Loucy (cell line): Measurements from ENCODE around the gene TMEM250.

Source experiments
- H2AFZ ChIP-seq: fragments of 200-600 bp; sonication (generic); 2 replicates; pipeline ENCODE4 v1.6.0; 2016; ENCODE audit warnings: antibody characterized with exemption, mild to moderate bottlenecking, low read length, moderate library complexity
- H3F3A ChIP-seq: fragments of 200-600 bp; 2 replicates; pipeline ENCODE4 v1.6.0; 2016; ENCODE audit warnings: antibody characterized with exemption, low read depth, mild to moderate bottlenecking
- H3K27me3 ChIP-seq: fragments of 200-600 bp; sonication (generic); 2 replicates; pipeline ENCODE4 v1.6.1; 2014; ENCODE audit warnings: low read length, mild to moderate bottlenecking; ENCODE audit not compliant: insufficient read depth, poor library complexity, severe bottlenecking
- H3K36me3 ChIP-seq: fragments of 200-600 bp; sonication (generic); 2 replicates; pipeline ENCODE4 v1.6.1; 2016; ENCODE audit warnings: low read length; ENCODE audit not compliant: insufficient read depth
- H3K4me1 ChIP-seq: fragments of 200-600 bp; sonication (generic); 2 replicates; pipeline ENCODE4 v1.5.1; 2014; ENCODE audit warnings: low read length, mild to moderate bottlenecking; ENCODE audit not compliant: insufficient read depth, poor library complexity, severe bottlenecking
- H3K4me2 ChIP-seq: fragments of 200-600 bp; sonication (generic); 2 replicates; pipeline ENCODE4 v1.6.0; 2014; ENCODE audit warnings: antibody characterized with exemption, low read length, low read depth, mild to moderate bottlenecking; ENCODE audit not compliant: poor library complexity, severe bottlenecking
- H3K4me3 ChIP-seq: fragments of 200-600 bp; sonication (generic); 2 replicates; pipeline ENCODE4 v1.5.1; 2014; ENCODE audit warnings: low read length, mild to moderate bottlenecking, mixed read lengths; ENCODE audit not compliant: poor library complexity, severe bottlenecking
- H3K79me2 ChIP-seq: fragments of 200-600 bp; sonication (generic); 2 replicates; pipeline ENCODE4 v1.6.1; 2014; ENCODE audit warnings: low read length; ENCODE audit not compliant: insufficient read depth
- H3K9ac ChIP-seq: fragments of 200-600 bp; sonication (generic); 2 replicates; pipeline ENCODE4 v1.6.0; 2014; ENCODE audit warnings: mild to moderate bottlenecking, low read depth, low read length, moderate library complexity; ENCODE audit not compliant: poor library complexity, severe bottlenecking
- H3K9me2 ChIP-seq: fragments of 200-600 bp; sonication (generic); replicated peaks from 2 replicates; pipeline ENCODE4 v1.6.1; 2016; ENCODE audit warnings: low read depth, low read length, mixed read lengths
- H3K9me3 ChIP-seq: fragments of 200-600 bp; sonication (generic); 2 replicates; pipeline ENCODE4 v1.6.1; 2014; ENCODE audit warnings: mild to moderate bottlenecking, antibody characterized with exemption, low read length, low read depth; ENCODE audit not compliant: insufficient read depth
- H4K20me1 ChIP-seq: fragments of 200-600 bp; sonication (generic); 2 replicates; pipeline ENCODE4 v1.6.0; 2014; ENCODE audit warnings: antibody characterized with exemption, low read length, mild to moderate bottlenecking; ENCODE audit not compliant: insufficient read depth, poor library complexity, severe bottlenecking
- EZH2phosphoT487 ChIP-seq: fragments of 200-600 bp; IDR thresholded peaks from 2 replicates; pipeline ENCODE4 v1.6.1; 2018; ENCODE audit warnings: antibody characterized with exemption, mild to moderate bottlenecking, moderate library complexity, borderline replicate concordance
- TF ChIP-seq, protein P1 (sequence below): fragments of 200-600 bp; sonication (generic); conservative IDR thresholded peaks from 2 replicates; pipeline ENCODE4 v1.5.1; 2014; ENCODE audit warnings: mild to moderate bottlenecking, antibody characterized with exemption, low read length

Gene TMEM250

DNA sequence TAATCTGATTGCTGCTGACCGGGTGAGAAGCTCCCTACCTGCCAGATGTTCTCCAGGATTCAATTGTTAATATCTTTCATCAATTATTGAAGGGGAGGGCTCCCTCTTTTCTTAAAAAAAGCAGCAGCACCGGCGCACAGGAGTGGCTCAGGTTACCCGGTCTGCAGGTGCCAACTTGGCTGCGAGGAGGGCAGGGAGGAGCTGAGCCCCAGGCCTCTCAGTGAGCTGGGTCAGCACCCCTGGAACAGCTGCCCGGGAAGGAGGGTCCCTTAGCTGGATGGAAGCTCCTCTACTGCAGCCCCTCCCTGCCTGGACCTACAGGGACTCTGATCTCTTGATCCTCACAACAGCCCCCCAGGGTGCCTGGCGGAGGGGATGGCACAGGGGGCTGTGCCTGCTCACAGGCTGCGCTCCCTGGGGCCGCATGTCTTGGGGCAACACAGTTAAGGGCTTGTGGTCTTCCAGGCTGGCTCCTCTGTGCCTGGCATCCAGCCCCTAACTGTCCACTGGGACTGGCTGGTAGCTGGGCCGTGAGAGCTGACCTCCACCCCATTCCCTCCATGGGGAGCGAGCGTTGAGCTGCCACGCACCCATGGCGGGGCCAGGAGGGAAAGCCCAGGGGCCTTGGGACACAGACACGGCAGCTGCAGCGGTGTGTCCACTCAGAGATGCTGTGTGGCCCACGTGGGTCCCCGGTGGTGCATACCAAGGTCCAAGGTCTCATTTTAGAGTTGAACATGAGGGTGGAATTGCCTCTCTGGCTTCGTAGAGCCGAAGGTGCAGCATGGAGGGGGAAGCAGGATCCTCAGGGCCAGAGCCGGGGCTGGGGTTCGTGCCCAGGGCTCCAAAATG, 28.6 kb upstream of the TMEM250 start:
- Histone ChIP-seq H3K27me3 (no peaks in the 10 kb centered on the region), H3K36me3 (no peaks in the 10 kb centered on the region), H3K79me2 (no peaks in the 10 kb centered on the region), H3K9ac (no peak overlapping the region), H3F3A (no peaks in the 10 kb centered on the region), H3K9me3 (no peaks in the 10 kb centered on the region), H3K4me1 (no peaks in the 10 kb centered on the region), H3K4me2 (no peak overlapping the region), H3K4me3 (no peak overlapping the region), H3K9me2 (no peaks in the 10 kb centered on the region), H4K20me1 (no peaks in the 10 kb centered on the region), H2AFZ (no peak overlapping the region)
- no peak for TF ChIP-seq EZH2phosphoT487
- TF ChIP-seq, protein P1, sequence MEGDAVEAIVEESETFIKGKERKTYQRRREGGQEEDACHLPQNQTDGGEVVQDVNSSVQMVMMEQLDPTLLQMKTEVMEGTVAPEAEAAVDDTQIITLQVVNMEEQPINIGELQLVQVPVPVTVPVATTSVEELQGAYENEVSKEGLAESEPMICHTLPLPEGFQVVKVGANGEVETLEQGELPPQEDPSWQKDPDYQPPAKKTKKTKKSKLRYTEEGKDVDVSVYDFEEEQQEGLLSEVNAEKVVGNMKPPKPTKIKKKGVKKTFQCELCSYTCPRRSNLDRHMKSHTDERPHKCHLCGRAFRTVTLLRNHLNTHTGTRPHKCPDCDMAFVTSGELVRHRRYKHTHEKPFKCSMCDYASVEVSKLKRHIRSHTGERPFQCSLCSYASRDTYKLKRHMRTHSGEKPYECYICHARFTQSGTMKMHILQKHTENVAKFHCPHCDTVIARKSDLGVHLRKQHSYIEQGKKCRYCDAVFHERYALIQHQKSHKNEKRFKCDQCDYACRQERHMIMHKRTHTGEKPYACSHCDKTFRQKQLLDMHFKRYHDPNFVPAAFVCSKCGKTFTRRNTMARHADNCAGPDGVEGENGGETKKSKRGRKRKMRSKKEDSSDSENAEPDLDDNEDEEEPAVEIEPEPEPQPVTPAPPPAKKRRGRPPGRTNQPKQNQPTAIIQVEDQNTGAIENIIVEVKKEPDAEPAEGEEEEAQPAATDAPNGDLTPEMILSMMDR: no peak

DNA sequence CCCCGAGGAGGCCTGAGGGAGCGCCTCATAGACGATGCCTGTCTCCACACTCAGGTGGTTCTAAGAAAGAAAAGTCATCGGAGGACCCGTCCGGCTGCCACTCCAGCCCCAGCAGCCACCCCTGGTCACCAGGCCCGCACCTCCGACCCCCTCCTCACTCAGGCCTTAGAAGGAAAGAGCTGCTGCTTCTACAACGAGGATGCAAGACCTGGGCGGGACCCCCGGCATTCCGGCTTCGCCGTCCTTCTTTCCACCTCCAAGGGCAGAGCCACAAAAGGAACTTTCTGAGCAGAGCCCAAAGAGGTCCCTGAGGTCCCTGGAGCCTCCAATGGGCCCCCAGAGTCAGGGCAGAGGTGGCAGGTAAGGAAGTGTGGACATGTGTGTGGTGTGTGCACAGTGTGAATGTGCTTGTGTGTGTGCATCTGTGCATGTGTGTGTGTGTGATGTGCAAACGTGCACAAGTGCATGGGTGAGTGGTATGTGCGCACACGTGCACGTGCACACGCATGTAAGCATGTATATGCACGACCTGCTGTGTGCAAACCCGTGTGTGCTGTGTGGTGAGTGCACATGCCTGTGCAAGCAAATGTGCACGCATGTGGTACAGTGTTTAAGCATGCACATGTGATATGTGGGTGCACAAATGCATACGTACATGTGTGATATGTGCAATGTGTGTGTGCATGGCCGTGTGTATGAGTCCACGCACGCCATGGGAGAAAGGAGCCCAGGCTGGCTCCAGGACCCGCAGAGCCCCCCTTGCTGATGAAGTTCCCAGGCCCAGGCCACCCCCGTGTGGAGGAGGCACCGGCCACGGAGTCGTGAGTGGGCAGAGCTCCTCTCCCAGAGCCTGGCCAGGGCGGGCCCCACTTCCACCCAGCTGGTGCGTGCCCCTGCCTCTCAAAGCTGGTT, 27.7 kb upstream of the TMEM250 start:
- Histone ChIP-seq H3K36me3 (no peaks in the 10 kb centered on the region), H3K4me1 (no peaks in the 10 kb centered on the region), H3K79me2 (no peaks in the 10 kb centered on the region), H3F3A (no peaks in the 10 kb centered on the region), H3K9ac (no peak overlapping the region), H4K20me1 (no peaks in the 10 kb centered on the region), H3K4me3 (no peak overlapping the region), H3K4me2 (no peak overlapping the region), H3K9me3 (no peaks in the 10 kb centered on the region), H3K27me3 (no peaks in the 10 kb centered on the region), H2AFZ (no peak overlapping the region), H3K9me2 (no peaks in the 10 kb centered on the region)
- no peak for TF ChIP-seq EZH2phosphoT487
- TF ChIP-seq, protein P1: no peak

DNA sequence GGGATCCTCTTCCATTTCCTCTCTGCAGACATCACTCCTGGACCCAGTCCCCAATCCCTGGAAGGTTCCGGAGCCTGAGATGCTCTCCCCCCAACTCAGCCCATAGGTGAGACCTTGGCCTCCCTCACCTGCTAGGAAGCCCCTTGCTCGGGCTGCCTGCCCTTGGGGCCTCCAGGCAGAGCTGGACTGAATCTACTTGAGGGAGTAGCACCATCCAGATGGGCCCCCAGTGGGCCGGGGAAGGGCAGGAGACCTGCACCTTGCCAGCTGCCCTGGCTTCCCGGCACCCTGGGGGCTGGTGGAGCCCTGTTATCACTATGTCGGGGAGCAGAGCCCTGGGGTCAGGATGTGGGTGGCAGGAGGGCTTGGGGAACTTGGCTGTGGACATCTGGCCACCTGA, 26.9 kb upstream of the TMEM250 start:
- H3K36me3 ChIP-seq: no peaks in the 10 kb centered on the region
- H3K9me2 ChIP-seq: no peaks in the 10 kb centered on the region
- no peaks in the 10 kb centered on the region for H3K4me1 ChIP-seq
- H2AFZ ChIP-seq: no peak overlapping the region
- no peaks in the 10 kb centered on the region for H3K9me3 ChIP-seq
- H3K79me2 ChIP-seq: no peaks in the 10 kb centered on the region
- no peaks in the 10 kb centered on the region for H3F3A ChIP-seq
- TF ChIP-seq, protein P1: no peak
- no peak for TF ChIP-seq EZH2phosphoT487
- H3K4me3 ChIP-seq: no peak overlapping the region
- H3K4me2 ChIP-seq: no peak overlapping the region
- no peak overlapping the region for H3K9ac ChIP-seq
- H4K20me1 ChIP-seq: no peaks in the 10 kb centered on the region
- no peaks in the 10 kb centered on the region for H3K27me3 ChIP-seq
